HCT116 (cell line): ENCODE results near the gene MYCL. TPM values are rescaled to one million over a fixed set of nuclear protein-coding genes. Genes with fewer than 3 reads are reported as not detected.

Experiments
- ATAC-seq: fragments of 200-7000 bp; cut with Tn5 transposase; 2 replicates; pipeline ENCODE4 v1.9.1; 2020; ENCODE audit warnings: mild to moderate bottlenecking, moderate library complexity
- BruUV-seq: library from RNA; stranded (reverse); fragments of 400-500 nt; replicated peaks from 2 replicates; lab custom pipeline; 2021; lab: Mats Ljungman, UMichigan
- CTCF ChIA-PET: fragments of 300-600 bp; sonication (Branson Sonifier 250); formaldehyde crosslinking; loops from one replicate; lab custom pipeline; 2021; ENCODE audit warnings: antibody characterized with exemption; lab: Charles Lee
- POLR2A ChIA-PET: fragments of 300-600, 350-600 bp; sonication (Branson Sonifier 250); formaldehyde crosslinking; loops from one replicate; lab custom pipeline; 2021; ENCODE audit warnings: antibody characterized with exemption; lab: Charles Lee
- RAD21 ChIA-PET, 2 experiments: fragments of 300-600 bp; sonication (Branson Sonifier 250); formaldehyde crosslinking; loops; one replicate each; lab custom pipeline; 2023; ENCODE audit warnings: low total read pairs in 2 of 2; ENCODE audit not compliant: uncharacterized antibody in 2 of 2, unreplicated experiment in 2 of 2, low non-redundant PET in 1 of 2; lab: Charles Lee
- DNase-seq: peaks from one replicate; pipeline ENCODE4 v3.0.0-alpha.2; 2010; ENCODE audit warnings: low read depth, low spot score
- H2AFZ ChIP-seq: fragments of 200-600 bp; shearing (Covaris generic), sonication (generic); 2 replicates; pipeline ENCODE4 v1.6.1; 2017; ENCODE audit warnings: low read depth, mixed run types, mixed read lengths, antibody characterized with exemption, low read length; ENCODE audit not compliant: poor library complexity, severe bottlenecking
- H3K27ac ChIP-seq: 2 replicates; pipeline ENCODE4 v1.5.1; 2012; ENCODE audit warnings: low read depth, low read length
- H3K27me3 ChIP-seq: fragments of 200-600 bp; sonication (generic); 2 replicates; pipeline ENCODE4 v1.6.1; 2016; ENCODE audit warnings: mixed run types, low read length, mixed read lengths; ENCODE audit not compliant: insufficient read depth
- H3K36me3 ChIP-seq, 2 experiments: fragments of 200-500 bp in 1 of 2; fragments of 200-600 bp in 1 of 2; sonication (Bioruptor generic) in 1 of 2; sonication (generic) in 1 of 2; 2 replicates each; pipeline versions ENCODE4 v1.5.1 to v1.6.1; 2014 to 2016; ENCODE audit warnings: low read length in 2 of 2, inconsistent platforms in 1 of 2, mixed read lengths in 1 of 2, mixed run types in 1 of 2; ENCODE audit not compliant: insufficient read depth in 2 of 2, control insufficient read depth in 1 of 2
- H3K4me1 ChIP-seq, 2 experiments: fragments of 200-600 bp in 1 of 2; sonication (generic) in 1 of 2; 2 replicates each; pipeline versions ENCODE4 v1.5.1 to v1.6.1; 2012 to 2017; ENCODE audit warnings: low read length in 2 of 2, inconsistent platforms in 1 of 2, mild to moderate bottlenecking in 1 of 2, mixed read lengths in 1 of 2, mixed run types in 1 of 2, moderate library complexity in 1 of 2; ENCODE audit not compliant: insufficient read depth in 2 of 2, control insufficient read depth in 1 of 2
- H3K4me2 ChIP-seq: fragments of 200-600 bp; sonication (generic); 2 replicates; pipeline ENCODE4 v1.6.1; 2017; ENCODE audit warnings: mixed run types, low read length, mixed read lengths
- H3K4me3 ChIP-seq, 2 experiments: fragments of 200-600 bp in 1 of 2; sonication (generic) in 1 of 2; replicated peaks in 1 of 2; 2 replicates each; pipeline ENCODE4 v1.5.1; 2011 to 2016; ENCODE audit warnings: low read length in 2 of 2, control low read depth in 1 of 2, low read depth in 1 of 2, mild to moderate bottlenecking in 1 of 2, mixed read lengths in 1 of 2, mixed run types in 1 of 2
- H3K79me2 ChIP-seq: fragments of 200-600 bp; sonication (generic); 2 replicates; pipeline ENCODE4 v1.6.1; 2017; ENCODE audit warnings: mild to moderate bottlenecking, mixed run types, low read length, moderate library complexity, mixed read lengths; ENCODE audit not compliant: insufficient read depth
- H3K9ac ChIP-seq: fragments of 200-600 bp; sonication (generic); 2 replicates; pipeline ENCODE4 v1.6.1; 2016; ENCODE audit warnings: low read length, mixed read lengths
- H3K9me2 ChIP-seq: fragments of 200-600 bp; sonication (generic), shearing (Covaris generic); 2 replicates; pipeline ENCODE4 v1.6.1; 2017; ENCODE audit warnings: mixed run types, mild to moderate bottlenecking, moderate library complexity; ENCODE audit not compliant: insufficient read depth
- H3K9me3 ChIP-seq, 2 experiments: fragments of 200-500 bp in 1 of 2; fragments of 200-600 bp in 1 of 2; sonication (Bioruptor generic) in 1 of 2; sonication (generic) in 1 of 2; 2 replicates each; pipeline ENCODE4 v1.6.1; 2014 to 2017; ENCODE audit warnings: low read length in 2 of 2, mixed read lengths in 2 of 2, inconsistent platforms in 1 of 2, low read depth in 1 of 2, mild to moderate bottlenecking in 1 of 2, mixed run types in 1 of 2, moderate library complexity in 1 of 2; ENCODE audit not compliant: control insufficient read depth in 1 of 2, insufficient read depth in 1 of 2
- H4K20me1 ChIP-seq: fragments of 200-600 bp; sonication (generic), shearing (Covaris generic); 2 replicates; pipeline ENCODE4 v1.6.1; 2017; ENCODE audit warnings: mixed run types, mild to moderate bottlenecking, moderate library complexity; ENCODE audit not compliant: insufficient read depth
- EZH2 ChIP-seq: fragments of 200-600 bp; sonication (generic); IDR thresholded peaks from 2 replicates; pipeline ENCODE4 v1.6.1; 2017; ENCODE audit warnings: antibody characterized with exemption, mixed run types
- FOSL1 ChIP-seq: IDR thresholded peaks from 2 replicates; pipeline ENCODE4 v1.6.1; 2012; ENCODE audit warnings: low read depth
- JUND ChIP-seq: IDR thresholded peaks from 2 replicates; pipeline ENCODE4 v1.6.1; 2012
- POLR2A ChIP-seq: IDR thresholded peaks from 2 replicates; pipeline ENCODE4 v1.7.0; 2011; ENCODE audit warnings: borderline replicate concordance; ENCODE audit not compliant: insufficient read depth, insufficient read length; ENCODE audit errors: extremely low read depth
- SRF ChIP-seq: IDR thresholded peaks from 2 replicates; pipeline ENCODE4 v1.6.1; 2012; ENCODE audit warnings: low read depth
- intact Hi-C: fragments of 100-400 bp; cut with micrococcal nuclease; formaldehyde crosslinking; loops from 2 replicates; pipeline ENCODE4 v1.10.0; 2022
- total RNA-seq: library from RNA; stranded (reverse); gene quantifications from one replicate; pipeline ENCODE4 v1.2.1, GENCODE V29; 2021; ENCODE audit not compliant: unreplicated experiment
- TF ChIP-seq, protein P1 (sequence below): IDR thresholded peaks from 2 replicates; pipeline ENCODE4 v1.6.1; 2011; ENCODE audit warnings: mild to moderate bottlenecking, low read length, moderate library complexity; ENCODE audit not compliant: insufficient replicate concordance; ENCODE audit errors: extremely low read depth
- TF ChIP-seq, protein P2 (sequence below): IDR thresholded peaks from 2 replicates; pipeline ENCODE4 v1.6.1; 2012
- TF ChIP-seq, protein P3 (sequence below): IDR thresholded peaks from 2 replicates; pipeline ENCODE4 v1.6.1; 2012

Gene MYCL
- total RNA-seq, 1 experiment from 2014 or later = 10.0 TPM

DNA sequence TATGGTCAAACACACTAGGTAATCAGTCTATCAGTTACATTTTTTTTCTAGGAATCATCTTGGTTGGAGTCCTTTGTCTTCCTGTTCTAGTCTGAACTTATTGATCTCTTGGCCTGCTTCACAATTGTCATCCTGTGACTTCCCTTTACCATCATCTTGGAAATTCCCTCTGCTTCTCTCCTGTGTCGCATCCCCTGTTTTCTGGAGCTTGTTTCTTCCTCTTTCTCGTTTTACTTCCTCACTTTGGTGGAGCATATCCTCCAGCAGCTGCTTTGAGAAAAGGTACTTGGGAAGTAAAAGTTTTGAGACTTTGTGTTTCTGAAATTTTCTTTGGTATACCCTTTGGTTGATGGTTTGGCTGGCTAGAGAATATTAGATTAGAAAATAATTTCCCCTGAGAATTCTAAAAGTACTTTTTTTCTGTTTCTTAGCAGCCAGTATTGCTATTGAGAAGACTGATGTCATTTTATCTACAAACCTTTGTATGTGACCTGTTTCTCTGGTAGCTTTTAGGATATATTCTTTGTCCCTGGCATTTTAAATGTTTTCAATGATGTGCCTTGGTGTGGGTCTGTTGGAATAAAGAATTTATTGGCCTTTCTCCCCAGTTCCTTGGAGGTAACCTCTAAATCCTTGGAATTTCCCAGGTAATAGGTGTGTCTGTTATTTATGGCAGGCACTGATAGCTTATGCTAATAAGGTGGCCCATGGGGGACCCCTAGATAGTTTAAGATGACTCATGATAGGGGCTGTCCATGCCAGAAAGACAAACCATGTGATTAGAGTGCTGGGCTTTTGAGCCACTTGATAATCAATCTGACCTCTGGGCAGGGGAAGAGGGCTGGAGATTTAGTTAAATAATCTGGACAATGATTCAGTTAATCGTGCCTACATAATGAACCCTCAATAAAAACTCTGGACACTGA lies 6.1 kb upstream of the MYCL start:
- Histone ChIP-seq H3K9me3 (peaks cover 0 to 7% of the 10 kb centered on the region in 2 experiments; a peak in 1 of 4 replicates), H3K9ac (no peak overlapping the region), H3K4me3 (no peak overlapping the region), H3K27ac (no peak overlapping the region), H3K4me1 (peaks cover 1 to 2% of the 10 kb centered on the region in 2 experiments; a peak in 2 of 4 replicates), H4K20me1 (no peaks in the 10 kb centered on the region)
- intact Hi-C loops = no loop called here
- no peak for ATAC-seq
- no TSS peak for BruUV-seq
- RAD21 ChIA-PET = interaction anchor here (0.6 to 0.7 kb wide), 2 partner anchors 11 to 12 kb away, joined by 3 to 4 read pairs; no protein-coding TSS in a partner anchor
- TF ChIP-seq EZH2 (no peak), FOSL1 (no peak), JUND (no peak), SRF (no peak), POLR2A (no peak)
- TF ChIP-seq, protein P1, sequence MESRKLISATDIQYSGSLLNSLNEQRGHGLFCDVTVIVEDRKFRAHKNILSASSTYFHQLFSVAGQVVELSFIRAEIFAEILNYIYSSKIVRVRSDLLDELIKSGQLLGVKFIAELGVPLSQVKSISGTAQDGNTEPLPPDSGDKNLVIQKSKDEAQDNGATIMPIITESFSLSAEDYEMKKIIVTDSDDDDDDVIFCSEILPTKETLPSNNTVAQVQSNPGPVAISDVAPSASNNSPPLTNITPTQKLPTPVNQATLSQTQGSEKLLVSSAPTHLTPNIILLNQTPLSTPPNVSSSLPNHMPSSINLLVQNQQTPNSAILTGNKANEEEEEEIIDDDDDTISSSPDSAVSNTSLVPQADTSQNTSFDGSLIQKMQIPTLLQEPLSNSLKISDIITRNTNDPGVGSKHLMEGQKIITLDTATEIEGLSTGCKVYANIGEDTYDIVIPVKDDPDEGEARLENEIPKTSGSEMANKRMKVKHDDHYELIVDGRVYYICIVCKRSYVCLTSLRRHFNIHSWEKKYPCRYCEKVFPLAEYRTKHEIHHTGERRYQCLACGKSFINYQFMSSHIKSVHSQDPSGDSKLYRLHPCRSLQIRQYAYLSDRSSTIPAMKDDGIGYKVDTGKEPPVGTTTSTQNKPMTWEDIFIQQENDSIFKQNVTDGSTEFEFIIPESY = no peak
- TF ChIP-seq, protein P2, sequence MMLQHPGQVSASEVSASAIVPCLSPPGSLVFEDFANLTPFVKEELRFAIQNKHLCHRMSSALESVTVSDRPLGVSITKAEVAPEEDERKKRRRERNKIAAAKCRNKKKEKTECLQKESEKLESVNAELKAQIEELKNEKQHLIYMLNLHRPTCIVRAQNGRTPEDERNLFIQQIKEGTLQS = no peak
- TF ChIP-seq, protein P3, sequence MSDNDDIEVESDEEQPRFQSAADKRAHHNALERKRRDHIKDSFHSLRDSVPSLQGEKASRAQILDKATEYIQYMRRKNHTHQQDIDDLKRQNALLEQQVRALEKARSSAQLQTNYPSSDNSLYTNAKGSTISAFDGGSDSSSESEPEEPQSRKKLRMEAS = no peak
- TF ChIP-seq, all 23 proteins: peak for 0
- H3K36me3 ChIP-seq = no peaks in the 10 kb centered on the region
- H3K27me3 ChIP-seq = no peaks in the 10 kb centered on the region
- no peak overlapping the region for H2AFZ ChIP-seq
- no peaks in the 10 kb centered on the region for H3K9me2 ChIP-seq
- H3K79me2 ChIP-seq = no peaks in the 10 kb centered on the region
- ChIA-PET POLR2A (no interaction called here), CTCF (no interaction called here)
- H3K4me2 ChIP-seq = no peak overlapping the region
- no peak for DNase-seq
